Stimulated activated CD8-positive, alpha-beta memory T cell treated with anti-CD3 and anti-CD28 coated beads, Interleukin-4, amount 100 ng/mL, for 1 hour (primary cell): Measurements from ENCODE around the gene CDC42EP2.

Source experiments
- DNase-seq, 2 donors: peaks; one replicate each; pipeline ENCODE4 v3.0.0-alpha.2; 2020; ENCODE audit warnings: low read depth in 2 of 2, low spot score in 1 of 2

Gene CDC42EP2

DNA sequence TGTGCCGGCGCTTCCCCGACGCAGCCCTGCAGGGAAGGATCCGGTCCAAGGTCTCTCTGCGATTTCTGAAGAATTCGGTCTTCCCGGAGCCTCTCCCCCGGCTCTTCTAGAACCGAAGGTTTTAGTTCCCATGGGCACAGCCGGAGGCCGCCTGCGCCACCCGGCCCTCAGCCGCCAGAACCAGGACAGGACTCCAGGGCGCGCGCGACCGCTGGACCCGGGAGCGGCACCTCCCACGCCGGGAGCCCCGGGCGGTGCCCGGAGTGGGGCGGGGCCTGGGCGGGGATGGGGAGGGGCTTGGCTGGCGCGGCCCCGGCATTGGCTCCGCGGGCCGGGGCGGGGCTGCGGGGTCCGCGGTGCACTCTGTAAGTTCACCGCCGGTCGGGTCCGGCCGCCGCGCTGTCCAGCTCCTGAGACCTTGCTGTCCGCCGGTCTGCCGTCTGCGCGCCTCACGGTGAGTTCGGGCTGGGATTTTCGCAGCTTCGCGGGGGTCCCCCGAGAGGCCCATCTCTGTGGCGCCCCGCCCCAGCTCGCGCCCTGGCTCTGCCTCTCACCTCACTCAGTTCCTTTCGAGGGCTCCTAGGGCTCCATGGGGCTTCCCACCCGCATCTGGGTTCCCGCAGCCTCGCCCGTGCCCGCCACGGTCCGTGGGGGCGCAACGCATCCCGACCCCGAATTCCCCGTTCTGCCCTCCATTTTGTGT is at the start of gene CDC42EP2:
Gene CDC42EP2 (plus strand): TSS at position 366 of the 703 bp plus-strand sequence. CDS start 6,033 bp downstream, outside the sequence.
- peak; percentile 44 to 66 for DNase-seq

DNA sequence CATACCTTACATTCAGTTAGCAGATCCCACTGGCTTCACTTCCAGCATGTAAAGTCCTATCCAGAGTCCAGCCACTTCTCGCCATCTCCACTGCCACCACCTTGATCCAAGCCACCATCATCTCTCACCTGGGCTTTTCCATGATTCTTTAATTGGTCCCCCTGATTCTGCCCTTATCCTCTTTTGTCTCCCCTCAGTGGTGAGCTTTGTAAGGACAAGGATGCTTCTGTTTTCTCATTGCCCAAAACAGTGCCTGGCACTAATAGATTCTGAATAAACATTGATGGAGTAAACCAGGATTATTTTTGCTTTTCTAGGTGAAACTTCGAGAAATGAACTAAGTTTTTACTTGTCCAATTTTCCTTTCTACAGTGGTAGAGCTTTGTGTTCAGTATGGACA is 48.5 kb upstream of the CDC42EP2 start:
- DNase-seq: no peak

DNA sequence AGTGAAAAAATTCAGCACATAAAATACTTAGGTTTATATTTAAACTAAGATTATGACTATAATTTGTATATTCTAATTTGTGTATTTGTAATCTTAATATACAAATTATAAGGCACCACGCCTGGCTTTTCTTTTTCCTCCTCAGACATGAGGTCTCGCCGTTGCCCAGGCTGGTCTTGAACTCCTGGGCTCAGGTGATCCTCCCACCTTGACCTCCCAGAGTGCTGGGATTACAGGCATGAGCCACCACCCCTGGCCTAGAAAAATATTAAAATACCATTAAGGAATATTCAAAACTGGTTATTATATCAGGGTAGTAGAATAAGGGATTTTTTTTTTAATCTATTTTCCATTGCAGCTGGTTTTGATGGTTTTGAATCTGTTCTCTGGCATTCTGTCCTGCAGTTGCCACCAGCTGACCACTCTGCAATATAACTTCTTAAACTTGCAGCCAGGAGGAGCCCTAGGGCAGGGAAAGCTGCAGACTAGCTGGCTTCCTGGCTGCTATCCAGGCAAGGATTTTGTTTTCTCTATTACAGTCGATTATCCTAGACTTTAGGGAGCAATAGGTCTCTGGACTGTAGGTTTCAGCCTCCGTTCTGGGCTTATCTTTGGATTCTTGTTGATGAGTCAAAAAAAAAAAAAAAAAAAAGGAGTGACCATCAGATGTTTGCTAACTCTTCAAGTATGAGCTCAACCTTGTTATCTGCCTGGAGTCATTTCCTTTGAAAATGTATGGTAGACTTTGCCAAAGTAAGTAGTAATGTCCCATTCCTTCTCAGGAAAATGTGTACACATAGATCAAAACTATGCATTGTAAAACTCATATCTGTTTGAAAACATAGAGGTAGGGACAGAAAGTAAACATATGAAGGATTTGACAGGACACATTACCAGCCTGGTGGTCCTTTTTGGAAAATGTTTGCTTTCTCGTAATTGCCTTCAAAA is 39.7 kb upstream of the CDC42EP2 start:
- DNase-seq: no peak

GRCh38 chr11:65275906-65276305 is 38.8 kb upstream of the CDC42EP2 start:
- no peak for DNase-seq

DNA sequence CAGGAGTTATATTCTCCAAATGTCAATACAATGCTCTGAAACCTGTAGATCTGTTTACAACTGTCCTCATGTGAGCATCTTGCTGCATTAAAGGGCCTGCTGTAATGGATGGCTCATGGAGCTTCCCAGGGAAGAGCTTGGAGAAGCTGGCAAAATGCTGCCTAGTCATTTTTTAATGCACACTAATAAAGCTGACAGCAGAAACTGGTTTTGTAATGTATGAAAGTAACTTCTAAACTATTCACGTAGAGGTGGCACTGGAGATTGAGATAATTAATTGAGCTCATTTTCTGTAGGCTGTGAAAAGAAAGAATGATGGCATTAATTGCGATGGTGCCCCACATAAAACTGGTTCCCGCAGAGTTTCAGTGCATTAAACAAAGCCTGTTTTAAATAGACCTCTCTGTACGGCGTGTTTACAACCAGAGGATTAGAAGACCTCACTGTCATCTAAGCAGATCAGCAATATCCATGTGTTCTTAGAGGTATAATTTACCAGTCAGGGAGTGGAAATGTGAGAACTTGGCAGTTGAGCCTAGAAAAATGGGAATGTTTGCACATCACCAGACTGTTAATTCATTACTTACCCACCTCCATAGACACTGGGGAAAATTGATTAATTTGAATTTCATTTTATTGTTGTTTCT is 36.9 kb upstream of the CDC42EP2 start:
- no peak for DNase-seq

GRCh38 chr11:65278356-65278755 is 36.3 kb upstream of the CDC42EP2 start:
- DNase-seq: no peak

- no peak for DNase-seq
These were observed 35.4 kb upstream of the CDC42EP2 start for GRCh38 chr11:65279279-65279678.

DNA sequence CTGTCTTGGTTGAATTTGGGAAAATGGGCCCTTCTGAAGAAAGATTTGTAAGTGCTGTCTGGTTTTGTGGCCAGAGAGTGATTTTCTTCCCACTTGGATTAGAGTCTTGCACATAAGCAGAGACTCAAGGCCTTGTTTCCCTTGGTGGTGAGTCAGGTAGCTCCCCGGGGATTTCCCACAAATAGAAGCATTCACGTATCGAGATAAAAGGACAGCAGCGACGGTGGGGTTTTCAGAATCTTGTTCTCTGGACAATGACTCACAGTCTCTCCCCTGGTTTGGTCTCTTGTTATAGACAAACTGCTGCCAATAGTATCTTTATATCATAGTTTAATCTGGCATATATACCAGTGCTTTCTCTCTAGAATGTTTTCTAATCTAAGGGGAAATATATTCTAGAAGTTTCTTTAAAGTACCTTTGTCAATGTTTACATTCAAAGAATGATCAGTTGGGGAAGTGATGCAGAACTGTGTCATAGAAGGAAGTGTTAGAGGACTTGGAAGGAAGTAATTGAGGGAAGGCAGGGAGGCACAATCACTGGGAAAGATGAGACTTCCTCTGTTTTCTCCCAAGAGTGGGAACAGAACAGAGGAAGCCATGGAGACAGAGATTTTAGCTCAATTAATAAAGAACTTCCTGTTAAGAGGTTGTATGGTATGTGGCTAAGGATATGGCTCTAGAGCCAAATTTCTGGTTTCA is 34.8 kb upstream of the CDC42EP2 start:
- DNase-seq: no peak

DNA sequence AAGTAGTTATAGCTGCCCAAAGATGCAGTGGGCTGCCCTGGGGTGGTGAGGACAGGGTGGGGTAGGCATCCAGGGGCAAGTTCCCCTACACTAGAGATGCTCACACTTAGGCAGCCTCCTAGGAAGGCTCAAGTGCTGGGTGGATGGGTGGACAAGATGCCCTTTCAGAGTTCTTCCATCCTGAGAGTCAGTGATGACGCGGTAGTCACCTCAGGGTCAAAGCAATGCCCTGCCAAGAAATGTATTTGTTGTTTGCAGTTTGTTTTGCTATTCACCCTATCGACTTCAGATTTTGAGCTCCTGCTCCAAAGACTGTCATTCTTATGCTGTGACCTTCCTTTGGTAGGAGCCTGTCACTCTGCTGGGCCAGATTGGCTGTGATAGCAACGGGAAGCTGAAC is 34.0 kb upstream of the CDC42EP2 start:
- no peak for DNase-seq

DNA sequence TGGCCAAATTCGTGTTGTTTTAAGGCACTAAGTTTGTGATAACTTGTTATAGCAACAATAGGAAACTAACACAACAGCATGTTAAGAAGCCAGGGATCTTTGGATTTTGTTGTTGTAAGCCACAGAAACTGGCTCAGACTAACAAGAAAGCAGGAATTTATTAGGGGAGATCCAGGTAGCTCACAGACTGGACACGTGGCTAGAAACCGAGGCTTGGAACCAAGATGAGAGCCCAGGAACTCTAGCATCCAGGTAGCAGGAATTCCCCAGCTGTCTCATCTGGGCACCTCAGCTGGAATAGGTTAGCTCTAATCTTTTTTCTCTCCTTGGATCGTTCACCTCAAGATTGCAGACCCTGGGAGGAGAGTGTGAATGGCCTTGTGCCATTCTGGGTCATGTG is 28.0 kb upstream of the CDC42EP2 start:
- DNase-seq: no peak

GRCh38 chr11:65287601-65288000 is 27.1 kb upstream of the CDC42EP2 start:
- no peak for DNase-seq

DNA sequence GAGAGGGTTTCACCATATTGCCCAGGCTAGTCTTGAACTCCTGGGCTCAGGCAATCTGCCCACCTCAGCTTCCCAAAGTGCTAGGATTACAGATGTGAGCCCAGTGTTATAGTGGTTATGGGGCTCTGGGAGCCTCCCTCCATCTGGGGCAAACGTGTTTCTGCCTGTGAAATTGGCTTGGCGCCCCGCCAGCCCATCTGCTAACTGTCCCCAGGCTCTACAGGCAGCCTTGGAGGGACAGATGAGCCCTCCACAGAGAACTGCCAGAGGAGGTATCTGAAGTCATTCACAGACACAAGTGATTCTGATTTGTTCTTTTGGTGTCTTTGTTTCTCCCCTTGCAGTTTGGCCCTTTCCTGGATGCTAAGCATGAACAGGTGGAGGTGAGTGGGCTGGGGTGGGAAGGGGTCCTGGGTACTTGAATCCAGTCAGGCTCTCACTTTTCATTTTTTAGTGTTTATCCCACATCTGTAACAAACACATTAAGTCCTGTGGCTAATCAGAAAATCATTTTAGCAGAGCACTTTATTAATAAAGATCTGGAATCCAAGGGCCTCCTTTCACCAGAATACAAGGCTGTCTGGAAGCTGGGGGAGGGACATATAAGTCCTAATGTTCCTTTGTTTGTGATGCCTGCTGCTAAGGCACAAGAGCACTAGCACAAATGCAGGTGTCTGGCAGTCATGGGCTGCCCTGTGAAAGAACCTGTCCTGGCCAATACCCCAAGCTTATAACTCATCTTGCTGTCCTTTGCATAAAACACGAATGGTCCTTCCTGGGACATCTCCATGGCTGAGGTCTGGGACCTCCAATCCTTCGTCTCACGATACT is 25.7 kb upstream of the CDC42EP2 start:
- no peak for DNase-seq

DNA sequence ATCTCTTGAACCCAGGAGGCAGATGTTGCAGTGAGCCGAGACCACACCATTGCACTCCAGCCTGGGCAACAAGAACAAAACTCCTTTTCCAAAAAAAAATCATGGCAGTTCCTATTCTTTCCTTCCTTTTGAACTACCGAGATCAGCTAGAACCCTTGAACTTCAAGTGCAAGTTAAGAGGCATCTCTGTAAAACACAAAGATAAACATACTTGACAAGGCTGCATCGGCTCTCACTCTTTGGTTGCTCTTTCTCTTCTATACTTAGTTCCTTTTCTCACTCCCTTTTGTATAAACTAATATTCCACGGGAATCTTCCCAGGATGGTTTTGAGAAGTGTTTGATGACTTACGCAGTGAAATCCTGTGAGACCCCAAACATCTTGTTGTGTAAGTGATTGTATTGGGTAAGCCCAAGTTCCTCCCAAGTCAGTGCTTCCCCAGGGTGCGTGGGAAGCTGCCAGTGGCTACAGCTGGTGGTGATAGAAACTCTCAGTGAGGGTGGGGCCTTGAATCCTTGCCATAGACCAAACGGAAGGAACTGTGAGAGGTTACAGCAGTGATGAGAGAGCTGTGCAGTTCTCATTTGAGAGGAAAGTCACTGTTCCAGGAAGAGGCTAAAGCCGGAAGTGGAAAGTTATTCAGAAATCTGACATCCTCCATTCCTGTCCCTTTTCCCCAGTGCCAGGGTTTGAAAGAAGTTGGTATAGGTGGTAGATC is 24.1 kb upstream of the CDC42EP2 start:
- no peak for DNase-seq

DNA sequence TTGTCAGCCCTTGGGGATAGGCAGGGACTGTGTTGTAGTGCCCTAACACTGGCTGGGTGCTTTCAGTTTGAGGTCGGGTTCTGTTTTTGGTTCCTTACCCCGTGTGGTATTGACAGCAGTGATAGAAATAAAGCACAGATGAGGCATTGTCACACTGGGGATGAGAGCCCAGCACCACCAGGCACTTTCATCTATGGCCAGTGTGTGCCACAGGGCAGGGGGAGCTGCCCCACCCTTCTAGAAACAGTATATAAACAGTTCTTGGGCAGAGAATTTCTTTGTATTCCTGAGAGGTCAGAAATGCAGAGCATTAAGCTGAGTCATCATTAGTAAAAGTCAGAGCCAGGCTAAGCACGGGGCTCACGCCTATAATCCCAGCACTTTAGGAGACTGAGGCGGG is 23.1 kb upstream of the CDC42EP2 start:
- DNase-seq: no peak

DNA sequence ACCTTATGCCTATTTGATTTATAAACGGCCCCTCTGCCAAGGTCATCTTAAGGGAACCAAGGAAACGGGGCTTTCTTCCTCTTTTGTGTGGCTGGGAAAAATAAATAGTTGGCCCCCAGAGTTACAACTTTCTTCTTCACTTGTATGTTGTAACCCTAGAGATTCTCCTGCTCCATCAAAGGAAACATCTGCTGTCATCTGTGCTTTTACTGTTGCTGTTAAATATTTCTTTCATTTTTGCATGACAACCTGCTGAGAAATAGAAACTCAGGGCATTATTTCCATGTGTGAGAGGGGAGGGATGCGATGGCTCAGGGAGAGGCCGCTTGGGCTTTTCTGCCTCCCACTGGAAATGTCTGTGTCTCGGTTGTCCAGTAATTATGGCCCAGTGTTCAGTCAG is 21.8 kb upstream of the CDC42EP2 start:
- no peak for DNase-seq

GRCh38 chr11:65293909-65294381 is 20.7 kb upstream of the CDC42EP2 start:
- no peak for DNase-seq

- DNase-seq: no peak
These were observed 19.7 kb upstream of the CDC42EP2 start for GRCh38 chr11:65295001-65295400.

GRCh38 chr11:65295571-65296341 is 18.9 kb upstream of the CDC42EP2 start:
- no peak for DNase-seq
